HUDEP-2 (cell line): ENCODE measurements around the gene DCLK1.

Source experiments
- DNase-seq, 76 experiments: peaks; one replicate each; lab custom pipeline; 2025; ENCODE audit not compliant: unreplicated experiment in 76 of 76; lab: John Stamatoyannopoulos, UW

The DCLK1 gene

GRCh38 chr13:35765941-35766340, 365.2 kb downstream of the DCLK1 start:
- no peak for DNase-seq

- no peak for DNase-seq
Measured at GRCh38 chr13:35765366-35765765, 365.8 kb downstream of the DCLK1 start.

DNA sequence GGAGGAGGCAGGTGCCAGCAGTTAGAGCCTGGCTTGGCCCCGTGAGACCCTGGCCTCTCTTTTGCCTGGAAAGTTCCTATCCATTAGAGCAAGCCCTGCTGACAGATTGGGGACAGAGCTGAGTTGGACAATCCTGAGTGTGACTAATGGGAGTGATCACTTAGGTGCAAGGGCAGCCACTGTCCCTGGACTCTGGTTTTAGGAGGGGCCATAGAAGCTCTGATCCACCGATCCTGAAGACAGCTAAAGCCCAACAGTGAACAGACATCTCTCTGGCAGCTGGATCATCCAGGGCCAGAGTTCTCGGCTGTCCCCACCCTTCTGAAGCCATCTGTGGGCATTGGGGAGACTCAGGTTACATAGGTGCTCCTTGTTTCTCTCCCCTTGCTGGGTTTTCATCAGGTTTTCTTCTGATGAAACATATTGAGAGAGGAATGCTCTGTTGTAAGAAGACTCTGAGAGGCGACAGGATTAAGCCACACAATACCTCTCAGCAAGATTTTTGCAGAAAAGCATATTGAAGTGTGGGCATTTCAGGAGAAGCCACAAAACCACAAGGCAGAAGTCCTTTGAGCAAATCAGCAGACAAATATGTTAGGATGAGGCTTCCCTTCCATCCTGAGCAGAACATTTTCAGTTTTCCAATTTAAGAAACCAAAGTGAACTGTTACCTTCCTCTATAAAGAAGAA, 366.7 kb downstream of the DCLK1 start:
- DNase-seq = no peak

- no peak for DNase-seq
Measured at GRCh38 chr13:35763782-35764123, 367.4 kb downstream of the DCLK1 start.

GRCh38 chr13:35763060-35763781, 368.0 kb downstream of the DCLK1 start:
- no peak for DNase-seq

GRCh38 chr13:35761440-35762252, 369.5 kb downstream of the DCLK1 start:
- DNase-seq = no peak

GRCh38 chr13:35760735-35761281, 370.4 kb downstream of the DCLK1 start:
- DNase-seq = no peak

DNA sequence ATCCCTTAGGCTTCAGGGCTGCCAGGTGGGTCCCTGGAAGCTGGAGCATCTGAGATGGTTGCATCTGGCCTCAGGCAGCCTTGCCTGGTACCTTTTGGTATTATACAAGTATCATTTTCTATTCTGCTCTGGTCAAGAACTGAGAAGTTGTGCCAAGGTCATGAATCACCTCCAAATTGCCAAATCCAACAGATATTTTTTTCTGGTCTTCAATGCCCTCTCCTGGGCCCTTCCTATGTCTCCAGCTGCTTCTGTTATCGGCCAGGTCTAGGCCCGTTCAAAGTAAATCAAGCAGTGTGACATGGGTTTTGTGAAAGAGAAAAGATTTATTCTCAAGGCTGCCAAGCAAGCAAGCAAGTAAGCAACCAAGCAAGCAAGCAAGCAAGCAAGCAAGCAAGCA, 383.6 kb downstream of the DCLK1 start:
- DNase-seq = no peak

GRCh38 chr13:35744566-35745178, 386.5 kb downstream of the DCLK1 start:
- DNase-seq = no peak

DNA sequence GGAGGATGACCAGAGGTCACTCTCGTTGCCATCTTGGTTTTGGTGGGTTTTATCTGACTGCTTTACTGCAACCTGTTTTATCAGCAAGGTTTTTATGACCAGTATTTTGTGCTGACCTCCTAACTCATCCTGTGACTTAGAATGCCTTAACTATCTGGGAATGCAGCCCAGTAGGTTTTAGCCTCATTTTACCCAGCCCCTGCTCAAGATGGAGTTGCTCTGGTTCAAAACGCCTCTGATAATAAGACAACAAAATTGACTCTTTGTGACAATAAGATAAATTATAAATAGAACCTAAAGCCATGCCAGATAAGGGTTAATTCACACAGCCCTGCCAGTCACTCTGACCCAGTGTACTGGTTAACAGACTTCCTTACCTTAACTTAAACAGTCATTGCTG, 387.0 kb downstream of the DCLK1 start:
- DNase-seq = no peak

- DNase-seq = peak in 4 of 76 experiments; percentile 2 to 27 (median 4)
Measured at GRCh38 chr13:35743165-35743564, 388.0 kb downstream of the DCLK1 start.

DNA sequence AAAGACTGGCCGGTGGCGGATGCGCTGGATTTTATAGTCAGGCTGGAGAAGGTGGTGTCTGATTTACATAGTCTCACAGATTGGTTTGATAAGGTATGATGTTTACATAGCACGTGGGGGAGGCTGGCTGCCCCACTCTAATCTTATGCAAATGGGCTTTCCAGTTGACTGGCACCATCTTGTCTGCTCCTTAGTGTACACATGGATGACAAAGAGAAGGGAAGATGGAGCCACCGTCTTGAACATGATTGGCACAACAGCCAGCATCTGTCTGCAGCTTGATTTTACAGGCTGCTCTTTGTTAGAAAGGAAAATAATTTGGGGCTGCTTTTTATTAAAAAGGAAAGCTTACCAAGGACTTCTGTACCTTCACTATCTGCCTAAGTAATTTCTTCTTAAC, 389.5 kb downstream of the DCLK1 start:
- DNase-seq = no peak

GRCh38 chr13:35736876-35737275, 394.3 kb downstream of the DCLK1 start:
- DNase-seq = no peak

DNA sequence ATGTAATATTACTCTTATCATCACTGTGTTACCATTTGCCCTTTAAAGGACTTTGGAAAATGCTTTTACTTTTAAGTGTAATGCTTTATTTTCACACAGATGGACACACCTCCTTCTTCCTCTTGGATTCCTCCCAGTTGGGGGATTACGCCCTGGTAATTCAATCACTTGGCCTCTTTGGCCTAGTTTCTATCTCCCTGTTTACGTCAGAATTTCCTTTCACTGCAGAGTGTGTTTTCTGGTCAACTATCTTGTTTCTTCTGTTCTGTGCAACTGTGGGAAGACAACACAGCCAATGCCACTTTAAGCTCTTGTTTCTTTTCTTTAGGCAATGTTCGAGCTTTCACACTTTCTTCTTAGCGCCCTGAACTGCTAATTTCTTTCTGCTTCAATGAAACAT, 397.4 kb downstream of the DCLK1 start:
- no peak for DNase-seq

DNA sequence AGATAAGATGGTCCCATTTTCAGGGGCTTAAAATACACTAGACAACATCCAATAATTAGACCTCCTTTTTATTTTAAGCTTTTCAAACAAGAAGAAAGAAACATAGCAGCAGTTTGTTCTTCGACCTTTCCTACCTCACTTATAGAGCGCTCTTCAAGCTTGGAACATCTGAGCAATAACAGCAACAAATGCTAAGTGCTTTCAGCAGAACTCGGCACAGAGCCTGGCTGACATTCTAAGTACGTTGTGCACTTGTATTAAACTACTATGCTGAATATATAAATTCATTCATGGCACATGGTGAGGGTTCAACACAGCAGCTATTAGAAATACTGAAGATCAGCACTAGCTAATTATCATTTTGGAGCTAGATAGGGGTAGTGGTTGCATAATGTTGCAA, 398.6 kb downstream of the DCLK1 start:
- no peak for DNase-seq

- no peak for DNase-seq
Measured at GRCh38 chr13:35731471-35731870, 399.7 kb downstream of the DCLK1 start.

DNA sequence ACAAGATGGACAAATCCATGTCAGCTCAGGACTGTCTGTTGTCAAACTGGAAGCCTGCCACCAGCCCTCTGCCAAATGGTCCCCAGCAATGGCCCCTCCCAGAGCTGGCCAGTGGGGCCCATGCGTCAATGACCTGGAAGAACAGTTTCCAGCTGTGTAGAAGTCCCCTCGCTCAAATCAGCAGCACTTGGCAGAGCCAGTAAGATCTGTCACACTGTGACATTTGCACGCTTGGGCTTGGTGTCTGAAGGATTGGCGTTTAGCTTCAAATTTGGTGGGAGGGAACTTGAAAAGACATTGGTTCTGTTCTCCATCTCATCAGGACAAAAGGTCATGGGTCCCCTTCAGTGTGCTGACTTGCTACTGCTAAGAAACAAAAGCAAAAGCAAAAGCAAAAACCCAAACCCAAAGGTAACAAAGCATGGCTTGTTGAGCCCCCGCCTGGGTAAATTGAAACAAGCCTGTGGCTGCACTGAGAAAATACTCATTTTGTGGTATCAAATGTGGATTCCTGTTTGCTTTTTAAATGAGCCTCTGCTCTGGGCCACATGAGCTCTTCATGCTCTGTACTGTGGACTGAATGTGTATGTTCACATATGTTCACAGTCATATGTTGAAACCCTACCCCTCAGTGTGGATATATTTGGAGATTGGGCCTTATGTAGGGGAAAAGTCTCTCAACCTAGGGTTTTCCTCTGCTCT, 401.1 kb downstream of the DCLK1 start:
- no peak for DNase-seq

DNA sequence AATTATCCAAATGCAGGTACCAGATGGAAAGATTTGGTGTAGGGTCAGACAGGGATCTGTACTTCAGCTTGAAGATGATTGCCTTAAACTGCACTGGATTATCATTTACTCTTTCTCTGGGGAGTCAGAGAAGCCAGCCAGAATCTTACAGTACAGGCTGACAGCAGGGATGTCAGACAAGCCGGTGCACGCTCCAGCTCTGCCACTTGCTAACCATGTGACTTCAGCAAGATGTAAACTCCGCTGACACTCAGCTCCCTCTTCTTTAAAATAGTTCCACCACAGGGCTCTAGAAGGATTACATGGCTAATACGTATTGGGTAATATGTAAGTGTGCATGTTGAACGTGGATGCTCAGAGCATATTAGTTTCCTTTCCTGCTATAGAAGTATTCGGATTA, 403.3 kb downstream of the DCLK1 start:
- DNase-seq = no peak

- DNase-seq = no peak
Measured at GRCh38 chr13:35724446-35724845, 406.7 kb downstream of the DCLK1 start.

DNA sequence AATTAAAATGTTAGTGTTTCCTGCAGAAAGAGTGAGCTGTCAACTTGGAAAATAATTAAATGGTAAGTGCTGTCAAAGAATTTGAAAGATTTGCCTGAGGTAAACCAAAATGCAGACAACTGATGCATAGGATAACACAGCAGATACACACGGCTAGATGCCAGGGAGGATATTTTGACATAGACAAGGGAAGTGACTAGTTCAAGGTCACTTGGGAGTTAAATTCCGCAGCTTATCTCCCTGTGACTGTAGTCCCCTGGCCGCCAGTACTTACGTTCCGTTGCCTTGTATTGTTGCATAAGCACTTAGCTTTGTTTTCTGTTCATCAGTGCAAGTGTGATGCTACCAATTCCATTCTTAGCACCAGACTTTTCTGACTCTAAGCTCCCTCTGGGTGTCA, 407.4 kb downstream of the DCLK1 start:
- DNase-seq = no peak
